Measurements from ENCODE around the gene VAMP2. TPM values are rescaled to one million over a fixed set of nuclear protein-coding genes. Genes with fewer than 3 reads are reported as not detected.
A peak's percentile ranks its signal among the peaks of the same experiment; 100 is the strongest.

Gene VAMP2
- total and polyA plus RNA-seq, 9 of the 15 experiments (the other 6 are each of a cell fraction or from before 2014, with no cell fraction given) = 2.3 to 31.8 (median 6.0) TPM

DNA sequence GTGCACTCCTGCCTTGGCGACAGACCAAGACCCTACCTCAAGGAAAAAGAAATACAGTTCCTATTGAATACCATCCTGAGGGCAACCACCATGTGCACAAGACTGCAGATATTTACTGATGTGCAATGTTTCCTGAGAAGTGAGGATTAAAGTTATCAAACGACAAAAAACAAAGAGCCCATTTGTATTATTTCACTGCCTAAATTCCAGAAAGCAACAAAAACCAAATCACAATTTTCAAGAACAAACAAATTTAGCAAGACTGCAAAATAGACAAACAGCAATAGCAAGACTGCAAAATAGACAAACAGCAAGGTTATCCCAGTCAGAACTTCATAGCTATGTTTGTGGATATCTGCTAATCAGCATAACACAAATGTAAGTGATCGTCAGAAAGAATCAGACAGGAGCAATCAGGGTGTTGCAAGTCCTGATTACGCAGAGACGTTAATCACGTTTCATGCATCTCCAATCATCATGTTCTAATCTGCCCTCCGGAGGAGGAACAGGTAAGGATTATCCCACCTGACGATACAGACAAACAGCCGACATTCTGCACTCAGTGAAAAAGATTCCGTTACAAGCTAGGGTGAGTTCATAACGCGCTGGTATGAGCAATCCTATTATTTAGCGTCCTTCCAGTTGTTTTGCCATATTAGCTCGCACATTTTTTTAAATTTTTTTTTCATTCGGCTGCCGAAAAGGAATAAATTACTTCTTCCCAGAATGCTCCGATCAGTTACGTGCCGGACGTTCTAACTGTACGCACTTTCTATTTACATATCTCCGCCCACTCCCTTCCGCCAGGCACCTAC is 10.5 kb upstream of the VAMP2 start (continued):
- TF ChIP-seq SNRNP70 (optimal IDR thresholded peaks at IDR 0.05; ENCODE audit: low read depth, low read length) (no peak), TCF7 (IDR thresholded peaks at IDR 0.05; ENCODE audit: borderline replicate concordance) (peak; percentile 42; the same call in 1 of the 2 replicates), DACH1 (IDR thresholded peaks at IDR 0.05; ENCODE audit: partially characterized antibody) (peak; percentile 89), DMBX1 (CRISPR knock-in tag; IDR thresholded peaks at IDR 0.05; ENCODE audit: borderline replicate concordance) (peak; percentile 35; the same call in 1 of the 2 replicates), RBM39 (optimal IDR thresholded peaks at IDR 0.05; ENCODE audit: low read depth, low read length) (peak; percentile 98), RFX5 (IDR thresholded peaks at IDR 0.05; ENCODE audit: low read depth, low read length) (no peak; the same call in 1 of the 2 replicates), RUNX1 (IDR thresholded peaks at IDR 0.05; ENCODE audit: low read depth) (peak; percentile 100), ASH1L (IDR thresholded peaks at IDR 0.05; ENCODE audit: borderline replicate concordance, low read depth, partially characterized antibody) (peak; percentile 76), CAMTA2 (CRISPR knock-in tag; conservative IDR thresholded peaks at IDR 0.05) (peak; percentile 98), RBM34 (IDR thresholded peaks at IDR 0.05; ENCODE audit: borderline replicate concordance, insufficient read depth, low read length) (no peak), NELFE (IDR thresholded peaks at IDR 0.05; ENCODE audit: insufficient read depth, insufficient read length) (peak; percentile 52), ZNF644 (tag; IDR thresholded peaks at IDR 0.05; ENCODE audit: low read depth) (peak; percentile 72; the same call in 1 of the 2 replicates), ETV6 (IDR thresholded peaks at IDR 0.05; ENCODE audit: borderline replicate concordance in 1 of 2, low read depth in 2 of 2, low read length in 1 of 2) (peak in 1 of 2 experiments; percentile 89; a peak in 1 of 4 replicates), ETV6 (CRISPR knock-in tag; IDR thresholded peaks at IDR 0.05; ENCODE audit: borderline replicate concordance) (no peak), TRIM24 (IDR thresholded peaks at IDR 0.05) (peak; percentile 72 to 81)
- TF ChIP-seq, protein P1, sequence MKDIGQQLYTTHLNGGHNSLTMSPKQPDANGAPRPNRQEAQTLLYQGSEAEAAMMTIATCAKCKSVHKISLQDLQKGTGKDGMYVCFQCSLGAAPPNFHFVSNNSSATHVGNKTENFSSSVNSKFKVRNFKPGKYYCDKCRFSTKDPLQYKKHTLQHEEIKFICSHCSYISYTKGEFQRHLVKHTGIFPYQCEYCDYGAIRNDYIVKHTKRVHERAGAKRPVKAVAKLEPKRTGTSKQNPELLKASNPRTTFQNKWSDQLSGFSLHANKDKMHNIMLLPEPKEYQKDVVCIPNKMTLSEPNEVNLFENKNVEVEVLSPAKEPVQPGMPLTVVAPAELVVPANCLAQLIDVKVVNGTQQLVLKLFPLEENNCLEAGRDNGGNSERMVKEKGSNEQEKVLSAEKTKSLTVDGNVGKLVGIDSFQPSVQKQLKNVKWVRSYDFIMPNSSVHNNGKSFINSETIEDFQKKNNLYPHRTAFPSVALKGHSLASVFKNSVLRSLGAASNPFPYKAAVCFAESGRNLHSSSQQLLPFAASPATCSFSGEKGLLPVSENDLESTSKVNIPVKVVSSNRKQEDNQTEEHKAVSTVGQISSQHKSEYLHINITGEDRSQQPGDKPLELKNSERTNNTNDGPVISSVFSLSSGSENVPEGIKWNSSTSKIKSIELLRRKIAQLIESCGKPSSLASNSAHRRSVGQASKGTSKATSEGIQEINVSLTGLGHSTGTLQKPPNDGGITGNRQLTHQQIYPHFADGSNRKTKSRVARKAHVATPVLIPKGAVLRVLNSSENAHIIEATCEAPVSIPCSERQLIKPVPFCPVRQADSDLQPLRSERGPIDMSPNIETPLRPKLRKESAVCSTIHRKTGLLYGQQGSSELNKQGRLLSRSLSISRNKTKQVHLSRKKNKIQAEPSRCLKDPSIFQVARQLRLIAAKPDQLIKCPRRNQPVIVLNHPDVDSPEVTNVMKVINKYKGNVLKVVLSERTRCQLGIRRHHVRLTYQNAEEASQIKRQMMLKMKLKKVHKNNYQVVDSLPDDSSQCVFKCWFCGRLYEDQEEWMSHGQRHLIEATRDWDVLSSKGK (CRISPR knock-in tag; IDR thresholded peaks at IDR 0.05) = peak; percentile 92; the same call in 1 of the 2 replicates
- TF ChIP-seq, protein P2, sequence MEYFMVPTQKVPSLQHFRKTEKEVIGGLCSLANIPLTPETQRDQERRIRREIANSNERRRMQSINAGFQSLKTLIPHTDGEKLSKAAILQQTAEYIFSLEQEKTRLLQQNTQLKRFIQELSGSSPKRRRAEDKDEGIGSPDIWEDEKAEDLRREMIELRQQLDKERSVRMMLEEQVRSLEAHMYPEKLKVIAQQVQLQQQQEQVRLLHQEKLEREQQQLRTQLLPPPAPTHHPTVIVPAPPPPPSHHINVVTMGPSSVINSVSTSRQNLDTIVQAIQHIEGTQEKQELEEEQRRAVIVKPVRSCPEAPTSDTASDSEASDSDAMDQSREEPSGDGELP (CRISPR knock-in tag; IDR thresholded peaks at IDR 0.05; ENCODE audit: borderline replicate concordance) = no peak; the same call in 1 of the 2 replicates
- TF ChIP-seq, protein P3, sequence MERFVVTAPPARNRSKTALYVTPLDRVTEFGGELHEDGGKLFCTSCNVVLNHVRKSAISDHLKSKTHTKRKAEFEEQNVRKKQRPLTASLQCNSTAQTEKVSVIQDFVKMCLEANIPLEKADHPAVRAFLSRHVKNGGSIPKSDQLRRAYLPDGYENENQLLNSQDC (CRISPR knock-in tag; IDR thresholded peaks at IDR 0.05) = peak; percentile 99
- TF ChIP-seq, protein P4, sequence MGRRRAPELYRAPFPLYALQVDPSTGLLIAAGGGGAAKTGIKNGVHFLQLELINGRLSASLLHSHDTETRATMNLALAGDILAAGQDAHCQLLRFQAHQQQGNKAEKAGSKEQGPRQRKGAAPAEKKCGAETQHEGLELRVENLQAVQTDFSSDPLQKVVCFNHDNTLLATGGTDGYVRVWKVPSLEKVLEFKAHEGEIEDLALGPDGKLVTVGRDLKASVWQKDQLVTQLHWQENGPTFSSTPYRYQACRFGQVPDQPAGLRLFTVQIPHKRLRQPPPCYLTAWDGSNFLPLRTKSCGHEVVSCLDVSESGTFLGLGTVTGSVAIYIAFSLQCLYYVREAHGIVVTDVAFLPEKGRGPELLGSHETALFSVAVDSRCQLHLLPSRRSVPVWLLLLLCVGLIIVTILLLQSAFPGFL (CRISPR knock-in tag; IDR thresholded peaks at IDR 0.05) = no peak
- TF ChIP-seq, protein P5, sequence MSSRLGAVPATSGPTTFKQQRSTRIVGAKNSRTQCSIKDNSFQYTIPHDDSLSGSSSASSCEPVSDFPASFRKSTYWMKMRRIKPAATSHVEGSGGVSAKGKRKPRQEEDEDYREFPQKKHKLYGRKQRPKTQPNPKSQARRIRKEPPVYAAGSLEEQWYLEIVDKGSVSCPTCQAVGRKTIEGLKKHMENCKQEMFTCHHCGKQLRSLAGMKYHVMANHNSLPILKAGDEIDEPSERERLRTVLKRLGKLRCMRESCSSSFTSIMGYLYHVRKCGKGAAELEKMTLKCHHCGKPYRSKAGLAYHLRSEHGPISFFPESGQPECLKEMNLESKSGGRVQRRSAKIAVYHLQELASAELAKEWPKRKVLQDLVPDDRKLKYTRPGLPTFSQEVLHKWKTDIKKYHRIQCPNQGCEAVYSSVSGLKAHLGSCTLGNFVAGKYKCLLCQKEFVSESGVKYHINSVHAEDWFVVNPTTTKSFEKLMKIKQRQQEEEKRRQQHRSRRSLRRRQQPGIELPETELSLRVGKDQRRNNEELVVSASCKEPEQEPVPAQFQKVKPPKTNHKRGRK (tag; IDR thresholded peaks at IDR 0.05) = no peak
